ENCODE data around the gene TEX261. TPM values are rescaled to one million over a fixed set of nuclear protein-coding genes. Genes with fewer than 3 reads are reported as not detected.
A peak's percentile ranks its signal among the peaks of the same experiment; 100 is the strongest.

Gene TEX261
- total and polyA plus RNA-seq, 2 of the 8 experiments (the other 6 are each of a cell fraction or from before 2014, with no cell fraction given): 25.2 to 30.1 TPM

GRCh38 chr2:71006323-71006722 is 11.7 kb upstream of the TEX261 start:
- WGBS, 2 experiments (ENCODE audit: extremely low coverage in 1 of 2, insufficient coverage in 1 of 2, insufficient read length in 1 of 2, insufficient replicate concordance in 2 of 2, low coverage in 1 of 2, low lambda C conversion rate in 2 of 2, missing lambda C conversion rate in 1 of 2): 79% methylated on average over 2 of the region's 2 CpGs; no CpG with 5 or more reads in 1 of the 2 experiments

More at GRCh38 chr2:71006323-71006722, 11.7 kb upstream of the TEX261 start:
- CTCF ChIA-PET (ENCODE audit: partially characterized antibody): interaction anchor here (0.6 to 3.1 kb wide), 8 partner anchors 15 to 162 kb away, joined by 3 to 21 read pairs (median 4); partner anchors contain the start of gene NAGK
- H3K4me2 ChIP-seq (ENCODE audit: insufficient read depth in 1 of 2, low read depth in 2 of 2, low read length in 2 of 2): no peak overlapping the region
- H2AK5ac ChIP-seq (ENCODE audit: low read depth, low read length): no peak overlapping the region
- H3K18ac ChIP-seq (ENCODE audit: extremely low read depth, low read length): no peak overlapping the region
- no peak overlapping the region for H4K91ac ChIP-seq (replicated peaks; ENCODE audit: insufficient read length, low read length)
- no peaks in the 10 kb centered on the region for H3K9me3 ChIP-seq (ENCODE audit: insufficient read depth in 2 of 2, low read depth in 1 of 2, low read length in 1 of 2)
- H2BK15ac ChIP-seq (ENCODE audit: low read length): no peak overlapping the region
- POLR2A ChIA-PET (ENCODE audit: partially characterized antibody): no interaction called here
- FAIRE-seq (no peak), DNase-seq (ENCODE audit: low read depth in 1 of 2, low spot score in 2 of 2) (no peak)
- no peak overlapping the region for H2BK5ac ChIP-seq (ENCODE audit: low read depth, low read length)
- no peak overlapping the region for H2AFZ ChIP-seq (ENCODE audit: low read length)
- H2BK120ac ChIP-seq (replicated peaks; ENCODE audit: low read depth, low read length): no peak overlapping the region
- no peak overlapping the region for H3K14ac ChIP-seq (ENCODE audit: insufficient read length)
- H3K27ac ChIP-seq (ENCODE audit: low read depth, low read length): no peak overlapping the region
- no peaks in the 10 kb centered on the region for H3K36me3 ChIP-seq (ENCODE audit: control insufficient read depth in 2 of 4, insufficient read depth in 4 of 4, low read length in 3 of 4)
- no peak overlapping the region for H3K56ac ChIP-seq (replicated peaks; ENCODE audit: insufficient read length, low read depth, low read length)
- H4K20me1 ChIP-seq (replicated peaks in 1 of 2; ENCODE audit: control insufficient read depth in 1 of 2, insufficient read depth in 2 of 2, low read length in 2 of 2): no peaks in the 10 kb centered on the region
- H4K8ac ChIP-seq (ENCODE audit: extremely low read depth, insufficient read depth, low read length): no peak overlapping the region
- no peak overlapping the region for H4K5ac ChIP-seq (ENCODE audit: insufficient read length, low read depth, low read length)
- H3K9ac ChIP-seq (replicated peaks in 1 of 4; ENCODE audit: extremely low read depth in 1 of 4, low read depth in 3 of 4, low read length in 3 of 4): no peak overlapping the region
- H3K79me1 ChIP-seq (ENCODE audit: low read depth, low read length): no peaks in the 10 kb centered on the region
- H3K4me3 ChIP-seq (ENCODE audit: extremely low read depth in 1 of 4, insufficient read depth in 2 of 4, low read depth in 3 of 4, low read length in 4 of 4): no peak overlapping the region
- H2BK12ac ChIP-seq (ENCODE audit: low read depth, low read length): 0 out of 2 replicates have a peak overlapping the region, but pooled peaks have one; percentile 39
- no peaks in the 10 kb centered on the region for H3K79me2 ChIP-seq (ENCODE audit: control insufficient read depth in 1 of 2, insufficient read depth in 2 of 2, low read length in 2 of 2)
- H3K4ac ChIP-seq (replicated peaks; ENCODE audit: insufficient read length, low read depth, low read length): no peak overlapping the region
- H3K4me1 ChIP-seq (replicated peaks in 1 of 4; ENCODE audit: control insufficient read depth in 3 of 4, insufficient read depth in 4 of 4, low read length in 3 of 4): peaks cover 3 to 9% (median 6%) of the 10 kb centered on the region in 4 experiments; a peak in 5 of 7 replicates
- no peak overlapping the region for H3K23ac ChIP-seq (ENCODE audit: insufficient read length)
- H3K27me3 ChIP-seq (replicated peaks in 1 of 4; ENCODE audit: control insufficient read depth in 3 of 4, extremely low read depth in 1 of 4, insufficient read depth in 3 of 4, low read length in 3 of 4): no peaks in the 10 kb centered on the region; a peak in 1 of 7 replicates
- H3K23me2 ChIP-seq (ENCODE audit: low read depth, low read length): no peaks in the 10 kb centered on the region; the same call in 1 of the 2 replicates
- TF ChIP-seq SIN3A (conservative IDR thresholded peaks at IDR 0.05 in 1 of 2, IDR thresholded peaks at IDR 0.05 in 1 of 2; ENCODE audit: low read depth in 1 of 2, low read length in 2 of 2) (no peak), JUND (IDR thresholded peaks at IDR 0.05; ENCODE audit: low read length) (no peak), POLR2A (IDR thresholded peaks at IDR 0.05; ENCODE audit: control extremely low read depth in 1 of 2, low read depth in 2 of 2, low read length in 2 of 2) (no peak), KDM1A (IDR thresholded peaks at IDR 0.05; ENCODE audit: borderline replicate concordance, low read length) (no peak), CBX5 (IDR thresholded peaks at IDR 0.05; ENCODE audit: low read depth, low read length) (no peak), CEBPB (IDR thresholded peaks at IDR 0.05; ENCODE audit: low read depth, low read length) (no peak), BCL11A (IDR thresholded peaks at IDR 0.05; ENCODE audit: low read depth in 2 of 2, low read length in 2 of 2) (no peak), YY1 (IDR thresholded peaks at IDR 0.05; ENCODE audit: low read depth, low read length) (no peak)
- no peak overlapping the region for H2BK20ac ChIP-seq (ENCODE audit: low read length)

Measured in H1 (cell line).